Measurements from ENCODE around the gene HTR2A. TPM values are rescaled to one million over a fixed set of nuclear protein-coding genes. Genes with fewer than 3 reads are reported as not detected.
A peak's percentile ranks its signal among the peaks of the same experiment; 100 is the strongest.
"Not testable (repeated sequence)": the region's sequence is repeated elsewhere in the genome, so short reads cannot be mapped to it uniquely, and the experiment has no call there.

The HTR2A gene
- total RNA-seq, 8 experiments from 2014 or later: 0.08 to 8.3 (median 0.62) TPM

GRCh38 chr13:46831588-46832194 lies 65.2 kb downstream of the HTR2A start:
- H3K4me1 ChIP-seq (replicated peaks in 1 of 2): no peaks in the 10 kb centered on the region
- 0 to 17% (median 9%) methylated on average over 2 to 5 of the region's 5 CpGs for WGBS, 10 experiments
- in situ Hi-C loops (cut with MboI; ENCODE audit: low pct_unique_long_range_greater_than_20kb in 2 of 9, low sequenced_read_pairs in 9 of 9, unreplicated experiment in 9 of 9): loop anchor here in 3 of 9 experiments (10.0 to 25.0 kb wide), 3 partner anchors 931 to 1931 kb away; no protein-coding TSS in a partner anchor
- H3K27ac ChIP-seq: no peak overlapping the region
- ATAC-seq (replicated peaks in 6 of 8): peak in 3 of 8 experiments; percentile 51 to 75 (median 57)
- H3K4me3 ChIP-seq: no peak overlapping the region

DNA sequence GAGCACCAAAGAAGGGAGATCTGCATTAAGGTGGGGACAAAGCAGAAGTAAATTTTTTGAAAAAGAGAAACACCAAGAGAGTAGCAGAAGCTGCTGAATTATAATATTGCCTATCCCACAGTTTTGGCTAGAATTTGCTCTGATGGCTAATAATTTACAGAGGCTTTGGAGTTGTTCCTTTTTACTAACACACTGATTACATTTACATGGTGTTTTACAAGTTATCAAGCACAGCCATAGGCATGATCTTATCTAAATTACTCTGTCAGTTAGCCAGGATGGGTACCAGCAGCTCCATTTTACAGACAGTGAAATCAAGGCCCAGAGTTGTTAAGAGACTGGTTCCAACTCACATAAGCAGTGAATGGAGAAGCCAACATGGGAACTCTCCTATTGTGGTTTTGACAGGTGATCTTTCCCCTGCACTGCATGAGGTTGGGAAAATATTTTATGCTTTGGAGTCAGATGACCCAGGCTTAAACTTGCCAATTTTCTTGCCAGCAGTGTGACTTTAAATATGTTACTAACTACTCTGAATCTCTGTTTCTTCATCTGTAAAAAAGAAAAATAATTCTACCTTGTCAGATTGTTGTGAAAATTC lies 66.3 kb downstream of the HTR2A start:
- Histone ChIP-seq H3K4me1 (replicated peaks in 1 of 2) (no peaks in the 10 kb centered on the region), H3K27ac (no peak overlapping the region), H3K4me3 (no peak overlapping the region)
- ATAC-seq (replicated peaks in 6 of 8): no peak
- in situ Hi-C loops (cut with MboI; ENCODE audit: low pct_unique_long_range_greater_than_20kb in 2 of 9, low sequenced_read_pairs in 9 of 9, unreplicated experiment in 9 of 9): loop anchor here in 3 of 9 experiments (10.0 to 25.0 kb wide), 3 partner anchors 932 to 1932 kb away; no protein-coding TSS in a partner anchor

- in situ Hi-C loops (cut with MboI; ENCODE audit: low pct_unique_long_range_greater_than_20kb in 2 of 9, low sequenced_read_pairs in 9 of 9, unreplicated experiment in 9 of 9): no loop called here
These were observed 74.3 kb downstream of the HTR2A start for GRCh38 chr13:46822551-46822950.

DNA sequence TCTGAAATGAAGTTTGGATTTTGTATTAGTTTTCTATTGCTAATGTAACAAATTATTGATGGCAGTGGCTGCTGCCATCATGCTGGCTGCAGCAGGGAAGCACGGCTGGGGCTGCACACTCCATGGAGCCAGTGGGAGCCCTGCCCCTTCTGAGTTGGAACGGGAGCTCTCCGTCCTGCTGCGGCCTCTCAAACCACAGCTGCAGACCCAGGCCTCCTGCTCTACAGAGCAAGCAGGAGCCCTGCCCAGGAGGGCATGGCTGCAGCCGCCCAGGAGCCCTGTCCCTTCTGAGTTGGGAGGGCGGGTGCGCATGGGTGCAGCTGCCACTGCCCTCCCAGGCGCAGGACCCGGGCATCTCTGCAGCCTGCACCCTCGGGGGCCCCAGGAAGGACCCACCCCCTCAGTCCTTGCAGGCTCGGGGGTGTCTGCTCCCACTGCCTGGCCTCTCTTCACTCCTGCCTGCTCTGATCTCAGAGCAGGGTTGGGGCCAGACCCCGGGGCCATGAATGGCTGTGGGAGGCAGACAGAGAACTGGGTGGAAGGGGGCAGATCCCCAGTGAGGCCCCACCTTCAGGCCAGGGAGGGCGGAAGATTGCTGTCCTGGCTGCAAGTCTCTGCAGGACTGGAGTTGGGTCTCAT lies 78.9 kb downstream of the HTR2A start:
- Histone ChIP-seq H3K4me1 (replicated peaks in 1 of 2) (no peaks in the 10 kb centered on the region), H3K27ac (no peak overlapping the region), H3K4me3 (no peak overlapping the region)
- 76 to 100% (median 85%) methylated on average over 1 to 4 of the region's 13 CpGs; no CpG with 5 or more reads in 4 of the 10 experiments for WGBS, 10 experiments
- ATAC-seq (replicated peaks in 6 of 8): no peak
- in situ Hi-C loops (cut with MboI; ENCODE audit: low pct_unique_long_range_greater_than_20kb in 2 of 9, low sequenced_read_pairs in 9 of 9, unreplicated experiment in 9 of 9): no loop called here

More at GRCh38 chr13:46822551-46822950, 74.3 kb downstream of the HTR2A start:
- 70 to 100% (median 88%) methylated on average over 1 to 2 of the region's 2 CpGs; no CpG with 5 or more reads in 3 of the 10 experiments for WGBS, 10 experiments
- no peaks in the 10 kb centered on the region for H3K4me1 ChIP-seq (replicated peaks in 1 of 2)
- ATAC-seq (replicated peaks in 6 of 8): no peak
- no peak overlapping the region for H3K4me3 ChIP-seq
- no peak overlapping the region for H3K27ac ChIP-seq

- Histone ChIP-seq H3K4me1 (replicated peaks in 1 of 2) (no peaks in the 10 kb centered on the region), H3K4me3 (no peak overlapping the region), H3K27ac (no peak overlapping the region)
- 55 to 100% (median 83%) methylated on average over 1 of the region's 1 CpG; no CpG with 5 or more reads in 2 of the 10 experiments for WGBS, 10 experiments
- in situ Hi-C loops (cut with MboI; ENCODE audit: low pct_unique_long_range_greater_than_20kb in 2 of 9, low sequenced_read_pairs in 9 of 9, unreplicated experiment in 9 of 9): no loop called here
- ATAC-seq (replicated peaks in 6 of 8): no peak
These were observed 79.8 kb downstream of the HTR2A start for GRCh38 chr13:46817095-46817494.

DNA sequence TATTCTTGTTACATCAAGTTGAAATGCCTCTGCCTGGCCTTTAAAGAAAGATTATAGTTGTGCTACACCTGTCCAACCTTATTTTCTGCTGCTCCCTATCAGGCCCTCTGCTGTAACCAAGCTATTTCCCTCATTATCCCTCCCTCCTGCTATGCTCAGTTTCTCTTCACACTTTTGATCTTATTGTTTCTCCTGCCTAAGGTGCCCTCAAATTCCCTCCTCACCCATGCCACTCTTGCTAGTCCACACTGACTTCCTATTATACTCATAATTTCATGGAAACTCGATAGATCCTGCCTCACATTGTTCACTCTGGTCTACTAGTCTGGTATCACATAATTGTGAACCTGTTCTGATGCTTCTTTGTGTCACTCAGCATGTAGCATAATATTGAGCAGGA lies 80.5 kb downstream of the HTR2A start:
- Histone ChIP-seq H3K4me1 (replicated peaks in 1 of 2) (no peaks in the 10 kb centered on the region), H3K27ac (no peak overlapping the region), H3K4me3 (no peak overlapping the region)
- 0 to 100% (median 83%) methylated on average over 1 of the region's 1 CpG; no CpG with 5 or more reads in 1 of the 10 experiments for whole genome bisulfite sequencing, 10 experiments
- ATAC-seq (replicated peaks in 6 of 8): no peak
- in situ Hi-C loops (cut with MboI; ENCODE audit: low pct_unique_long_range_greater_than_20kb in 2 of 9, low sequenced_read_pairs in 9 of 9, unreplicated experiment in 9 of 9): no loop called here

GRCh38 chr13:46812301-46812797 lies 84.5 kb downstream of the HTR2A start:
- Histone ChIP-seq H3K4me1 (replicated peaks in 1 of 2) (no peaks in the 10 kb centered on the region), H3K27ac (no peak overlapping the region), H3K4me3 (no peak overlapping the region)
- in situ Hi-C loops (cut with MboI; ENCODE audit: low pct_unique_long_range_greater_than_20kb in 2 of 9, low sequenced_read_pairs in 9 of 9, unreplicated experiment in 9 of 9): no loop called here
- ATAC-seq (replicated peaks in 6 of 8): no peak

GRCh38 chr13:46810440-46810839 lies 86.4 kb downstream of the HTR2A start:
- no peak for ATAC-seq (replicated peaks in 6 of 8)
- Histone ChIP-seq H3K4me3 (no peak overlapping the region), H3K4me1 (replicated peaks in 1 of 2) (no peaks in the 10 kb centered on the region), H3K27ac (no peak overlapping the region)
- 77 to 100% (median 95%) methylated on average over 4 to 5 of the region's 5 CpGs; no CpG with 5 or more reads in 2 of the 10 experiments for WGBS, 10 experiments
- in situ Hi-C loops (cut with MboI; ENCODE audit: low pct_unique_long_range_greater_than_20kb in 2 of 9, low sequenced_read_pairs in 9 of 9, unreplicated experiment in 9 of 9): no loop called here

GRCh38 chr13:46804921-46805320 lies 91.9 kb downstream of the HTR2A start:
- 0 to 100% (median 86%) methylated on average over 1 of the region's 1 CpG; no CpG with 5 or more reads in 6 of the 10 experiments for WGBS, 10 experiments
- H3K4me1 ChIP-seq (replicated peaks in 1 of 2); H3K4me3 ChIP-seq; H3K27ac ChIP-seq; in situ Hi-C loops (cut with MboI; ENCODE audit: low pct_unique_long_range_greater_than_20kb in 2 of 9, low sequenced_read_pairs in 9 of 9, unreplicated experiment in 9 of 9); ATAC-seq (replicated peaks in 6 of 8): not testable (repeated sequence)

GRCh38 chr13:46804391-46804815 lies 92.5 kb downstream of the HTR2A start:
- Histone ChIP-seq H3K4me3 (no peak overlapping the region), H3K4me1 (replicated peaks in 1 of 2) (no peaks in the 10 kb centered on the region), H3K27ac (no peak overlapping the region)
- 29 to 100% (median 83%) methylated on average over 1 to 2 of the region's 3 CpGs; no CpG with 5 or more reads in 3 of the 10 experiments for WGBS, 10 experiments
- in situ Hi-C loops (cut with MboI; ENCODE audit: low pct_unique_long_range_greater_than_20kb in 2 of 9, low sequenced_read_pairs in 9 of 9, unreplicated experiment in 9 of 9): no loop called here
- no peak for ATAC-seq (replicated peaks in 6 of 8)

- no peak overlapping the region for H3K4me3 ChIP-seq
- ATAC-seq (replicated peaks in 6 of 8): no peak
- in situ Hi-C loops (cut with MboI; ENCODE audit: low pct_unique_long_range_greater_than_20kb in 2 of 9, low sequenced_read_pairs in 9 of 9, unreplicated experiment in 9 of 9): no loop called here
- 58 to 100% (median 85%) methylated on average over 1 to 5 of the region's 5 CpGs; no CpG with 5 or more reads in 2 of the 10 experiments for WGBS, 10 experiments
- no peak overlapping the region for H3K27ac ChIP-seq
- no peaks in the 10 kb centered on the region for H3K4me1 ChIP-seq (replicated peaks in 1 of 2)
These were observed 93.3 kb downstream of the HTR2A start for GRCh38 chr13:46803586-46803985.

DNA sequence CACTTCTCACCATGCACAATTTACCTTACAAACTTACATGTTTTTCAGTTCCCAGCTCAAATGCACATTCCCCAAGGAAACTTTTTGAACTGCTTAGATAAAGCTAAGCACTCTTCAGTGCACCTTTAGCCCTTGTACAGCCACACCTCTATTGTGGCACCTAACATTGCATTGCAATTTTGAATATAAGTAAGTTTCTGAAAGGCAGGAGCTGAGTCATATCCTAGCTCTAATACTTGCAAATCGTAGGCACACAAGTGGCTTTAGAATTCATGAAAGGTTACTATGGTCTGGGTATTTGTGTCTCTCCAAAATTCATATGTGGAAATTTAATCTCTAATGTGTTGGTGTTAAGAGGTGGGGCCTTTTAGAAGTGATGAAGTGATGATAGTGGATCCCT lies 95.0 kb downstream of the HTR2A start:
- in situ Hi-C loops (cut with MboI; ENCODE audit: low pct_unique_long_range_greater_than_20kb in 2 of 9, low sequenced_read_pairs in 9 of 9, unreplicated experiment in 9 of 9): no loop called here
- WGBS, 10 experiments: 0 to 83% (median 40%) methylated on average over 1 of the region's 1 CpG; no CpG with 5 or more reads in 6 of the 10 experiments
- Histone ChIP-seq H3K4me3 (no peak overlapping the region), H3K4me1 (replicated peaks in 1 of 2) (peaks cover 6 to 7% of the 10 kb centered on the region in 2 donors), H3K27ac (no peak overlapping the region)
- ATAC-seq (replicated peaks in 6 of 8): peak in 3 of 8 experiments; percentile 31 to 53 (median 46)

- 63 to 100% (median 91%) methylated on average over 1 to 4 of the region's 4 CpGs; no CpG with 5 or more reads in 4 of the 10 experiments for WGBS, 10 experiments
- H3K4me1 ChIP-seq (replicated peaks in 1 of 2): peaks cover 14 to 17% of the 10 kb centered on the region in 2 donors
- H3K27ac ChIP-seq: no peak overlapping the region
- no peak for ATAC-seq (replicated peaks in 6 of 8)
- no peak overlapping the region for H3K4me3 ChIP-seq
- in situ Hi-C loops (cut with MboI; ENCODE audit: low pct_unique_long_range_greater_than_20kb in 2 of 9, low sequenced_read_pairs in 9 of 9, unreplicated experiment in 9 of 9): no loop called here
These were observed 97.7 kb downstream of the HTR2A start for GRCh38 chr13:46799139-46799538.
